DND-41 (cell line): ENCODE measurements around the gene WDR17.

Experiments
- EZH2 ChIP-seq: IDR thresholded peaks from 3 replicates; pipeline ENCODE4 v1.6.1; 2012; ENCODE audit warnings: borderline replicate concordance, low read depth, mild to moderate bottlenecking, moderate library complexity, low read length, inconsistent platforms; ENCODE audit not compliant: severe bottlenecking
- TF ChIP-seq, protein P1 (sequence below): IDR thresholded peaks from 2 replicates; pipeline ENCODE4 v1.5.1; 2012; ENCODE audit warnings: borderline replicate concordance, low read length, moderate library complexity, mild to moderate bottlenecking; ENCODE audit not compliant: poor library complexity, severe bottlenecking; ENCODE audit errors: extremely low read depth

DNA sequence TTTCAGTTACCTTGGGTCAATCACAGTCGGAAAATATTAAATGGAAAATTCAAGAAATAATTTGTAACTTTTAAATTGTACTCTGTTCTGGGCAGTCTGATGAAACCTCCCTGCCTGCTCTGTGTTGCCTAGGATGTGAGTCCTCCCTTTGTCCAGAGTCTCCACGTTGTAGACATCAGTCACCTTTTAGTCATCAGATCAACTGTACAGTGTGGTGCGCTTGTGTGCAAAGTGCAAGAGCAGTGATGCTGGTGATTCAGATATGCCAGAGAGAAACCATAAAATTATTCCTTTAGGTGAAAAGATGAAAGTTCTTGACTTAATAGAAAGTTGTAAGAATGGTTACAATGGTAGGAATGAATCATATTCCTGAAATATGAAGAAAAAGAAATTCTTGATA lies 128.3 kb downstream of the WDR17 start:
- no peak for TF ChIP-seq EZH2
- TF ChIP-seq, protein P1, sequence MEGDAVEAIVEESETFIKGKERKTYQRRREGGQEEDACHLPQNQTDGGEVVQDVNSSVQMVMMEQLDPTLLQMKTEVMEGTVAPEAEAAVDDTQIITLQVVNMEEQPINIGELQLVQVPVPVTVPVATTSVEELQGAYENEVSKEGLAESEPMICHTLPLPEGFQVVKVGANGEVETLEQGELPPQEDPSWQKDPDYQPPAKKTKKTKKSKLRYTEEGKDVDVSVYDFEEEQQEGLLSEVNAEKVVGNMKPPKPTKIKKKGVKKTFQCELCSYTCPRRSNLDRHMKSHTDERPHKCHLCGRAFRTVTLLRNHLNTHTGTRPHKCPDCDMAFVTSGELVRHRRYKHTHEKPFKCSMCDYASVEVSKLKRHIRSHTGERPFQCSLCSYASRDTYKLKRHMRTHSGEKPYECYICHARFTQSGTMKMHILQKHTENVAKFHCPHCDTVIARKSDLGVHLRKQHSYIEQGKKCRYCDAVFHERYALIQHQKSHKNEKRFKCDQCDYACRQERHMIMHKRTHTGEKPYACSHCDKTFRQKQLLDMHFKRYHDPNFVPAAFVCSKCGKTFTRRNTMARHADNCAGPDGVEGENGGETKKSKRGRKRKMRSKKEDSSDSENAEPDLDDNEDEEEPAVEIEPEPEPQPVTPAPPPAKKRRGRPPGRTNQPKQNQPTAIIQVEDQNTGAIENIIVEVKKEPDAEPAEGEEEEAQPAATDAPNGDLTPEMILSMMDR, result no peak
